ENCODE data around the gene WFS1. TPM values are rescaled to one million over a fixed set of nuclear protein-coding genes. Genes with fewer than 3 reads are reported as not detected.

Gene WFS1
- total RNA-seq, 1 experiment from 2014 or later: 21.5 TPM

- TF ChIP-seq, protein P1, sequence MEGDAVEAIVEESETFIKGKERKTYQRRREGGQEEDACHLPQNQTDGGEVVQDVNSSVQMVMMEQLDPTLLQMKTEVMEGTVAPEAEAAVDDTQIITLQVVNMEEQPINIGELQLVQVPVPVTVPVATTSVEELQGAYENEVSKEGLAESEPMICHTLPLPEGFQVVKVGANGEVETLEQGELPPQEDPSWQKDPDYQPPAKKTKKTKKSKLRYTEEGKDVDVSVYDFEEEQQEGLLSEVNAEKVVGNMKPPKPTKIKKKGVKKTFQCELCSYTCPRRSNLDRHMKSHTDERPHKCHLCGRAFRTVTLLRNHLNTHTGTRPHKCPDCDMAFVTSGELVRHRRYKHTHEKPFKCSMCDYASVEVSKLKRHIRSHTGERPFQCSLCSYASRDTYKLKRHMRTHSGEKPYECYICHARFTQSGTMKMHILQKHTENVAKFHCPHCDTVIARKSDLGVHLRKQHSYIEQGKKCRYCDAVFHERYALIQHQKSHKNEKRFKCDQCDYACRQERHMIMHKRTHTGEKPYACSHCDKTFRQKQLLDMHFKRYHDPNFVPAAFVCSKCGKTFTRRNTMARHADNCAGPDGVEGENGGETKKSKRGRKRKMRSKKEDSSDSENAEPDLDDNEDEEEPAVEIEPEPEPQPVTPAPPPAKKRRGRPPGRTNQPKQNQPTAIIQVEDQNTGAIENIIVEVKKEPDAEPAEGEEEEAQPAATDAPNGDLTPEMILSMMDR (IDR thresholded peaks at IDR 0.05 in 2 of 3, conservative IDR thresholded peaks at IDR 0.05 in 1 of 3; ENCODE audit: borderline replicate concordance in 1 of 3, insufficient read depth in 1 of 3, low read depth in 2 of 3, low read length in 2 of 3): no peak
- TF ChIP-seq SIN3A (IDR thresholded peaks at IDR 0.05; ENCODE audit: low read depth): no peak
- TF ChIP-seq ELF1 (IDR thresholded peaks at IDR 0.05; ENCODE audit: borderline replicate concordance, low read depth): no peak
- no peak for TF ChIP-seq SRF (IDR thresholded peaks at IDR 0.05; ENCODE audit: low read depth)
These were observed 12.0 kb downstream of the WFS1 start (continued) for GRCh38 chr4:6281436-6282313.

GRCh38 chr4:6282314-6282771, 12.7 kb downstream of the WFS1 start:
- CTCF ChIA-PET: no interaction called here
- H3K4me2 ChIP-seq (ENCODE audit: low read length): no peak overlapping the region
- H3K27me3 ChIP-seq (ENCODE audit: insufficient read depth, low read length): no peaks in the 10 kb centered on the region
- no peak overlapping the region for H3K4me3 ChIP-seq (replicated peaks in 1 of 2; ENCODE audit: low read depth in 1 of 2, low read length in 2 of 2)
- RAD21 ChIA-PET (ENCODE audit: low non-redundant PET in 1 of 2, low total read pairs in 2 of 2, uncharacterized antibody in 2 of 2, unreplicated experiment in 2 of 2): no interaction called here
- no peak for TF ChIP-seq ZBTB33 (IDR thresholded peaks at IDR 0.05; ENCODE audit: extremely low read depth, insufficient replicate concordance, low read length)
- TF ChIP-seq SP1 (IDR thresholded peaks at IDR 0.05; ENCODE audit: low read depth): no peak
- no peak for TF ChIP-seq TCF7L2 (IDR thresholded peaks at IDR 0.05; ENCODE audit: borderline replicate concordance, extremely low read depth, insufficient read depth, insufficient read length)
- TF ChIP-seq RAD21 (IDR thresholded peaks at IDR 0.05; ENCODE audit: low read depth): no peak
- H3K9ac ChIP-seq (ENCODE audit: low read length): no peak overlapping the region
- no peak for ATAC-seq
- no peaks in the 10 kb centered on the region for H3K79me2 ChIP-seq (ENCODE audit: insufficient read depth, low read length)
- BruUV-seq (replicated peaks): no TSS peak
- POLR2A ChIA-PET: no interaction called here
- no peaks in the 10 kb centered on the region for H3K36me3 ChIP-seq (ENCODE audit: control insufficient read depth in 1 of 2, insufficient read depth in 2 of 2, low read length in 2 of 2)
- no peak overlapping the region for H3K27ac ChIP-seq (ENCODE audit: low read depth, low read length)
- DNase-seq (ENCODE audit: low read depth, low spot score): no peak
- no peaks in the 10 kb centered on the region for H3K4me1 ChIP-seq (ENCODE audit: control insufficient read depth in 1 of 2, insufficient read depth in 2 of 2, low read length in 2 of 2)
- H4K20me1 ChIP-seq (ENCODE audit: insufficient read depth): no peaks in the 10 kb centered on the region
- H2AFZ ChIP-seq (ENCODE audit: low read depth, low read length, poor library complexity, severe bottlenecking): no peak overlapping the region
- intact Hi-C loops (cut with micrococcal nuclease): no loop called here
- no peaks in the 10 kb centered on the region for H3K9me2 ChIP-seq (ENCODE audit: insufficient read depth)
- H3K9me3 ChIP-seq (ENCODE audit: control insufficient read depth in 1 of 2, insufficient read depth in 1 of 2, low read depth in 1 of 2, low read length in 2 of 2): no peaks in the 10 kb centered on the region

All from HCT116 (cell line).